Measurements from ENCODE around the gene MPO.

MPO gene

DNA sequence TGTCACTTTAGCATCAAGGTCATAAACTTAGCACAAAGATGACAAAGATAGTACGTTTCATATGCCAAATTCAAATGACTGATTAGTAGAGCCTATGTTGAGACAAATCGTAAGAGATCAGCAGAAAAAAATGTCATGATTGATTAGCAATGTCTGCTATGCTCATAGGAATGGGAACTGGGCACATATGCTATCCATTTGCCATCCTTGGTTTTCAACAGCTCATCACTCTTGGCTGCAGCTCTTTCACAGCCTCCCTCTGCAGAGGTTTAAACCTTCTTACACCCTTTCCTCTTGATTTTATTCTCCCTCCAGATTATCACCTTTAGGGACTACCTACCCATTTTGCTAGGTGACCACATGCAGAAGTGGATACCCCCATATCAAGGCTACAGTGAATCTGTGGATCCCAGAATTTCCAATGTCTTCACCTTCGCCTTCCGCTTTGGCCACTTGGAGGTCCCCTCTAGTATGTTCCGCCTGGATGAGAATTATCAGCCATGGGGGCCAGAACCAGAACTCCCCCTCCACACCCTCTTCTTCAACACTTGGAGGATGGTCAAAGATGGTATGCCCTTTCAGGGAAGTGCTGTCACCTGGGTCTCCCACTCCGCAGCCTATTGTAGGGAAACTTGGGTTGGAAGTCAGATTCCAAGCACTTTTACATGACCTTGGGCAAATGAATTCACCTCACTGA, 16.2 kb downstream of the MPO start:
- no peak for DNase-seq (ENCODE audit: low read depth in 1 of 2, low spot score in 1 of 2)

GRCh38 chr17:58263773-58264172, 17.0 kb downstream of the MPO start:
- DNase-seq (ENCODE audit: low read depth in 1 of 2, low spot score in 1 of 2), result no peak

DNA sequence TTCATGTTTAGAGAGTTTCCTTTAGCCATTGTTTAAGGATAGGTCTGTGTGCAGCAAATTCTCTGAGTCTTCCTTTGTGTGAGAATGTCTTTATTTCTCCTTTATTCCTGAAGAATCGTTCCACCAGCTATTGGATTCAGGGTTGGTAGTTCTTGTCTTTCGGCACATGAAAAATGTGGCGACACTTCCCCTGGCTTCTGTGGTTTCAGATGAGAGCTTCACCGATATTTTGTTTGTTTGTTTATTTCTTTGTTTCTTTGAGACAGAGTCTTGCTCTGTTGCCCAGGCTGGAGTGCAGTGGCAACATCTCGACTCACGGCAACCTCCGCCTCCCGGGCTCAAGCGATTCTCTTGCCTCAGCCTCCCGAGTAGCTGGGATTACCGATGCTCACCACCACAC, 18.6 kb downstream of the MPO start:
- DNase-seq (ENCODE audit: low read depth in 1 of 2, low spot score in 1 of 2), result no peak

GRCh38 chr17:58254803-58255202, 25.9 kb downstream of the MPO start:
- no peak for DNase-seq (ENCODE audit: low read depth in 1 of 2, low spot score in 1 of 2)

GRCh38 chr17:58253082-58253481, 27.7 kb downstream of the MPO start:
- no peak for DNase-seq (ENCODE audit: low read depth in 1 of 2, low spot score in 1 of 2)

- DNase-seq (ENCODE audit: low read depth in 1 of 2, low spot score in 1 of 2), result no peak
Measured at GRCh38 chr17:58252141-58252540, 28.6 kb downstream of the MPO start.

DNA sequence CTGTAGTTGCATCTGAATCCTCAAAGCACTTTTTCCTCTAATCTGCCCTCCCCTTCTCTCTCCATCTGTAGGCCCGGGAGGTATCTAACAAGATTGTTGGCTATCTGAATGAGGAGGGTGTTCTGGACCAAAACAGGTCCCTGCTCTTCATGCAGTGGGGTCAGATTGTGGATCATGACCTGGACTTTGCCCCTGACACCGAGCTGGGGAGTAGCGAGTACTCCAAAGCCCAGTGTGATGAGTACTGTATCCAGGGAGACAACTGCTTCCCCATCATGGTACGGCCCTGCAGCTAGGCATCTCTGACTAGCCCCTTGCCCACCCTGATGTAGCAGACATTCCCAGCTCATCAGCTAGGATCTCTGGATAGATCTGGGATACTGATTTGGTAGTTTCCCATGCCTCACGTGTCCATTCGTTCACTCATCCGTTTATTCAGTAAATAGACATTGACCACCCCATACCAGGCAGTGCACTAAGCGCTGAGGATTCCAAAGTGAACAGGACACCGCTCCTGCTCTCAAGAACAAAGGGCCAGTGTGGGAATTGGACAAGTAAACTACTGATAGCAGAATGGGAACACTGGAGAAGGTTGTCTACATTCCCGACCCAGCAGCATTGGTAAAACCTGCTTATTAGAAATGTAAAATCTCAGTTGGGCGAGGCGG, 30.3 kb downstream of the MPO start:
- DNase-seq (ENCODE audit: low read depth in 1 of 2, low spot score in 1 of 2), result no peak

DNA sequence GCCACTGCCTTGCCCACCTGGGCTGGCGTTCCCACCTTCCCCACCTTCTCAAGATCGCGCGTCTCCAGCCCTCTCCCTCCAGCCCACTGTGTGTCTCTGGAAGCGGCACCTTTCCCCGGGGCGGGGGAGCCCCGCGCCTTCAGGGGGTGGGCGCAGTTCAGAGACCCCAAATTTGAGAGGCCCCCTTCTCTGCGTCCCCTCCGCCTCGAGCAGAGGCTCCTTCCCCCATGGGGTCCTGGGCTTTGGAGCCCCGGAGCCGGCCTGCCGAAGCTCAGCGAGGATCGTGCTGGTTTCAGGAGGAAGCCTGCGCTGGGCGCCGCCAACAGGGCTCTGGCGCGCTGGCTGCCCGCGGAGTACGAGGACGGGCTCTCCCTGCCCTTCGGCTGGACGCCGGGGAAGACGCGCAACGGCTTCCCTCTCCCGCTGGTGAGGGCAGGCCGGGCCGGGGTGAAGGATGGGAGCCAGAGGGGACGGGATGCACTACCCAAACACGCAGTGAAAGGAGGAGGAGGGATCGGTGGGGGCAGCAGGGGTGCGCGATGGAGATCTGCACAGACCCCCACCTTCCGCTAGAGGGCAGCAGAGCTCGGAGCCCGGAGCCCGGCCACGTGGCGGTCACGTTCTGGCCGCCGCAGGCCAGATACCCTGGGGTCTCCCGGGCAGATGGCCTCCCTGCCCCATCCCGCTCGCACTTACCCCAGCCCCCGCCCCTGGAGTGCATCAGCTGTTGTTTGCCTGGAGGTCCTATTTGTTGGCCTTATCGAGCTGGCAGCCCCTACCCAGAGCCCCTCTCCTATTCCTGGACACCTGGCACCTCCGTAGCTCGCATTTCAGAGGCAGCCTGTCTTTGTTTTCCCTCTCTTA, 31.2 kb downstream of the MPO start:
- DNase-seq (ENCODE audit: low read depth in 1 of 2, low spot score in 1 of 2), result peak; percentile 57 to 68

- no peak for DNase-seq (ENCODE audit: low read depth in 1 of 2, low spot score in 1 of 2)
Measured at GRCh38 chr17:58248955-58249269, 31.8 kb downstream of the MPO start.

DNA sequence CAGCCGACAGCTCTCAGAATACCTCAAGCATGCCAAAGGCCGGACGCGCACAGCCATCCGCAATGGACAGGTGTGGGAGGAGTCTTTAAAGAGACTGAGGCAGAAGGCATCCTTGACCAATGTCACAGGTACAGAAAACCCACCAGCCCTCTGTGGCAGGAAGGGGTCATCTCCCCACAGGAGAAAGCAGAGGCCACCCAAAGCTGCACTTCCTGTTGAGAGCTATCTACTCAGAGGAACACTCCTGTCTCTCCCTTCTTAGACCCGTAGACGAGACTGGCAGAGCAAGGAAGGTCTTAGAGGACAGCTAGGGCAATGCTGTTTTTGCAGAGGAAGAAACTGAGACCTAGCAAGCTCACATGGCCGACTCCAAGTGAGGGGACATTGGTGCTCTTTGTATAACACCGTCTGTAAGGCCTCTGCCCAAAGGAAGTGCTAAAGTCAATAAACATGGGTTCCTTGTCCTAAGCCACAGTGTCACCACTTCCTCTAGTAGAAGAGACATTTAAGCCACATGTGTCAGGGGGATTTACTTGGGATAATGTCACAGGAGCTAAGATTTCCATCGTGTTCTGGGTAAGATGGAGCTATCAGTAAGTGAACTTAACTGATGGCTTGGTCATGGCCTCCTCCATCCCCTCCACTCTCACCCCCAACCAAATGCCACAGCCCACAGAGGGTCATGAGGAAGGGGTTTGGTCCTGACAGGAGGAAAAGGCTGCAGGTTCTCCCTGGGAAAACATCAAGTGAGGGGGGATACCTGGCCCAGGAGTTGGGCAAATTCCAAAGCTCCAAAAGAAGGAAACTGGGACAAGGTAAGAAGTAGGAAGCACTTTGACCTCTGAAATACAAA, 33.0 kb downstream of the MPO start:
- DNase-seq (ENCODE audit: low read depth in 1 of 2, low spot score in 1 of 2), result no peak

- no peak for DNase-seq (ENCODE audit: low read depth in 1 of 2, low spot score in 1 of 2)
Measured at GRCh38 chr17:58246781-58247180, 34.0 kb downstream of the MPO start.

- DNase-seq (ENCODE audit: low read depth in 1 of 2, low spot score in 1 of 2), result no peak
Measured at GRCh38 chr17:58246104-58246740, 34.5 kb downstream of the MPO start.

DNA sequence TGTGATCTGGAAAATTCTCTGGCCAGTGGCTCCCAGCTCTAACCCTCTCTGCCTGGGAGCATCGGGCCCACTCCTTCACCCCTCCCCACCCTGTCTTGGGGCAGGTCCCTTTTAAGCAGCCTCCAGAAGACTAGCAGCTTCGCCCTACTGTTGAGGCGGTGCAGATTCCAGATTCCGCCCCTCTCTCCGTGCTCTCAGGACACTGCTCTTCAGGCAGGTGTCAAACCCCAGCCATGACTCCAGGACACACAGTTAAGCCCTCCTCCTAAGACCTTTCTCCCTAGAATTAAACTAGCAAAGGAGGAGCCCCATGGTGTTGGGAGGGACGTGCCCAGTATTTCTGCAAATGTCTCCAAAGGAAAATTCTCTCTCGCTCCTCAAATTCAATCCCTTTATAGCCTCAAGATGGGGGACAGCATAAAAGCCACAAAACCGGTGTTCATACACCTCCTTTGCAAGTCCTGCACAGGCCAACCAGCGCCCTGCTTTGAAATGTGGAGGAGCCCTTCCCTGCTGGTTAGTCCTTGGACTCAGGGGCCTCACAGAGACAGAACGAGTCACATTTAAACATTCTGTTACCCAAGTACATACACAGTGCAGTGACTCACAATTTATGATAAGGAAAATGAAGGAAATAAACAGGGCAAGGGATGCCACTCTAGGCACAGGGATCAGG, 35.2 kb downstream of the MPO start:
- DNase-seq (ENCODE audit: low read depth in 1 of 2, low spot score in 1 of 2), result no peak

DNA sequence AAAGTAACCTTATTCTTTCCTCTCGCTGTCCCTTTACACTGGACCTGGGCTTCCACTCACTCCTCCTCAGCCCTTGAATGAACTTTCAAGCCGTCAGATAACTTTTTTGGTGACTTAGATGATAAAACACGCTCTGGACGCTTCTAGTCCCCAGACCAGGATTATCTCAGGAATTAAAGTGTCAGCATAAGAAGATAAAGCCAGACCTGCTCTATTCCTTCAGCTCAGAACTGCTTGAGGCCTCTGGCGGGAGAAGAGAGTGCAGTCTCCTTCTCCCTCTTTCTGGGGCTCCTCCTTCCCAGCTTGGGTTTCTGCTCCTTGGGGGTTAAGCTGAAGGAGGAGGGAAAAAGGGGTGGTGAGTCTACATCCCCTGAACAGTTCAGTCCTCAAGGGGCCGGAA, 35.8 kb downstream of the MPO start:
- no peak for DNase-seq (ENCODE audit: low read depth in 1 of 2, low spot score in 1 of 2)

DNA sequence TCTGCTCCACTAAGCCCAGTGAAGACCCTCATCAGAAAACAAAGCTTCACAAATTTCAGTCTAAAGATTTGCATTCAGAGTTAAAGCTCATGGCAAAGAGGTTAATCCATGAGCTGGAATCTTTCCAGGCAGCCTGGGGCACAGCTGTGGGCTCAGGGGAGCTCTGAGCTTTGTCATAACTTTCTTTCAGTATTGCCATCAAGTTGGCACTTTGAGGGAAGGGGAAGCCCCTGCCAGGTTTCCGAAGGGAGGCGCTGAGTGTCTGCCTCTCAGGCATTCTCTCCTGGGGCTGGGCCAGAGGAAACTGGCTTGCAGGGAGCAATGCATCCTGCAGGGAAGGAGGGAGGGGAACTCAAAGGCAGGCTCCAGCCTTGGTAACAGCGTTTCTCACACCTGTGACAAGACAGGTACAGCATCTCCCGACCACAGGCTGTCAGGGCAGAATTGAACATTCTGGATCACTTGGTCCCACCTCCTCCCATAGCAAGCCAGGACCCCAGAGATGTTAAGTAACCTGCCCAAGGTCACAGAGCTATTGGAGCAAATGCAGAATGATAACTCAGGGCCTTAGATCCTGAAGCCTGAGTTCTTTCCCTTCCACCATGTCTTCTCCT, 38.5 kb downstream of the MPO start:
- DNase-seq (ENCODE audit: low read depth in 1 of 2, low spot score in 1 of 2), result no peak

- no peak for DNase-seq (ENCODE audit: low read depth in 1 of 2, low spot score in 1 of 2)
Measured at GRCh38 chr17:58239987-58240386, 40.7 kb downstream of the MPO start.

DNA sequence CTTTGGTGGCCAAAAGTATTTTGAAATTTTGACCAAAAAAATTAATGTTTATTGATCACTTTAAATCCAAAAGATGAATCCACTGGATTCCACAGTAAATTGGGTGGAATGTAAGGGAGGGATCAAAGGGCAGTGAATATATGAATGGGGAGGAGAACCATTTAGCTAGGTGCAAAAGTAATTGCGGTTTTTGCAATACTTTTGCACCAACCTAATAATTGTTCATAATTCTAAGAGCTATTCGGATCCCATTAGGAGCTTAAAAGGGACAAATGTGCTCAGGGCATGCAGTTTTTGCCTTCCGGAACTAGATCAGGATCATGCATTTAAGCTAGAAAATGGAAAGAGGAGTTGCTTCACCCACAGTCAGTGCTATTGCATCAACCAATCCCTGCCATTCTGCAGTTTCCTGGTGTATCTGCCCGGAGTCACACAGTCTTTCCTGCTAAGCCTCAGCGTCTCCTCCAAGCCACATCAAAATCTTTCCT, 42.5 kb downstream of the MPO start, which contains the start of gene LPO:
Gene LPO (plus strand): TSS at position 438 of the 488 bp plus-strand sequence. CDS start 4,396 bp downstream, outside the sequence.
- no peak for DNase-seq (ENCODE audit: low read depth in 1 of 2, low spot score in 1 of 2)

- DNase-seq (ENCODE audit: low read depth in 1 of 2, low spot score in 1 of 2), result no peak
Measured at GRCh38 chr17:58236394-58236793, 44.3 kb downstream of the MPO start.

DNA sequence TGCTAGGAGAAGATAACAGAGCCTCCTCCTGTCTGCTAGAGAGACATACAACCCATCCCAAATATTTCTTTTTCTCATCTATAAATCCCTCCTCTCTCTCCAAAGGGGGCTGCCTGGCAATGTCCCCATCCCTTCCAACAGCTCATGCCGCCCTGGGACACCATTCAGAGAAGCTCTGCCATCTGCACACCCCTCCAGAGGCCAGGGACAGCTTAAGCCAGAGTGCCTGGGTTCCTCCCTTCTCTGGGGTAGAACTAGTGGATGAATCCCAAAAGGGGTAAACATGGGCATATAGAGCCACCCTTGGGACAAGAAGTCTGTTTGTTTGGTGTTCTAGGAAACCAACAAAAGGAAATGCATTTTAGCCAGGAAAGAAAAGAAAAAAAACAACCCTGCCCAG, 44.9 kb downstream of the MPO start:
- no peak for DNase-seq (ENCODE audit: low read depth in 1 of 2, low spot score in 1 of 2)

DNA sequence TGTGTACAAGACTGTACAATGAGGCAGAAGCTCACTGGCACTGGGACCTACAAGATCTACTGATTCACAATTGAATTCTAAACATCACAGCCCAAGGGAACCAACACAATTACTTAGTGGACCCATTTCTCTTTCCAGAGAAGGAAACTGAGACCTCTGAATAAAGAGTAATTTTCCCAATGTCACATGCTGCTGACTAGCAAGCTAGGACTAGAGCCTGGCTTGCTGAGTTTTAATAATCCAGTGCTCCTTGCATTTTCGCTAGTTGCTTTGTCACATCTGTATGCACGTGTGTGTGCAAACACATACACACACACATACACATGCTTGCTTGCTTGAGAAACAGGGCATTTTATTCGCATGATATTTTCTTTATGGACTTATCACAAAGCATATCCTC, 46.2 kb downstream of the MPO start:
- DNase-seq (ENCODE audit: low read depth in 1 of 2, low spot score in 1 of 2), result no peak
